Erythroblast (primary cell): Measurements from ENCODE around the gene LONP2.

ENCODE experiments used
- GATA1 ChIP-seq: IDR thresholded peaks from 2 replicates; pipeline ENCODE4 v1.6.1; 2011; ENCODE audit warnings: low read depth, mild to moderate bottlenecking, control low read depth, low read length, moderate library complexity
- POLR2A ChIP-seq: IDR thresholded peaks from 2 replicates; pipeline ENCODE4 v1.6.1; 2011; ENCODE audit warnings: mild to moderate bottlenecking, low read length

DNA sequence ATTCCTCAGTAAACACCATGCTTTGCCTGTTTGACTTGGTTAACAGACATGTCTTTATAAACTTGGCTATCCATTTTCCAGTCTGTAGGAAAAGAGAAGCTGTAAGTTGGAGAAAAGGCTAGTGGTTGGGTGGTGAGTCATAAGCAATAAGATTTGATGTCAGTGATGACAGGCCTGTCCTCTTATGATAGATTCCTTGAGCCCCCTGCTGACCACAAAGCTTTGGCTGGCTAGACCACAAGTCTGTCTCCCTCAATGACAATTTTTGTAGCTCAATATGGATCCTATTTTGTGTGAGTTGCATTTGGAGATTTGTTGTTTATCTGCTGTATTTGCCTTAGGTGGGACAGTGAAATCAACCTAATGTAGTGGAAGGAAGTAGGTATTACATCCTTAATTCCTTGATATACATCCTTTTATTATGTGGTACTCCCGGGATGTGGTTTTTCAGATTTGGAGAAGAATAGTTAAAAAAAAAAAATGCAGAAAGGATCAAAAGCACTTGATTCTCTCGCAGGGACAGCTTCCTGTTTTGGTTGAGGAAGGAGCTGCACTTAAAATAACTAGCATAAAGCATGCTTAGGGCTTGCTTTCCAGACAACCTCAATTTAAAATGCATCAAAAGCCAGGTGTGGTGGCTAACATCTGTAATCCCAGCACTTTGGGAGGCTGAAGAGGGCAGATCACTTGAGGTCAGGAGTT, 73.7 kb downstream of the LONP2 start:
- no peak for TF ChIP-seq POLR2A
- no peak for TF ChIP-seq GATA1
